ENCODE data around the gene CIZ1. TPM values are rescaled to one million over a fixed set of nuclear protein-coding genes. Genes with fewer than 3 reads are reported as not detected.

CIZ1 gene
- total and polyA plus RNA-seq, 10 of the 15 experiments (the other 5 are each of a cell fraction or from before 2014, with no cell fraction given) = 1.8 to 91.6 (median 35.4) TPM

GRCh38 chr9:128218518-128219389 lies 27.4 kb upstream of the CIZ1 start (continued):
- TF ChIP-seq, protein P1, sequence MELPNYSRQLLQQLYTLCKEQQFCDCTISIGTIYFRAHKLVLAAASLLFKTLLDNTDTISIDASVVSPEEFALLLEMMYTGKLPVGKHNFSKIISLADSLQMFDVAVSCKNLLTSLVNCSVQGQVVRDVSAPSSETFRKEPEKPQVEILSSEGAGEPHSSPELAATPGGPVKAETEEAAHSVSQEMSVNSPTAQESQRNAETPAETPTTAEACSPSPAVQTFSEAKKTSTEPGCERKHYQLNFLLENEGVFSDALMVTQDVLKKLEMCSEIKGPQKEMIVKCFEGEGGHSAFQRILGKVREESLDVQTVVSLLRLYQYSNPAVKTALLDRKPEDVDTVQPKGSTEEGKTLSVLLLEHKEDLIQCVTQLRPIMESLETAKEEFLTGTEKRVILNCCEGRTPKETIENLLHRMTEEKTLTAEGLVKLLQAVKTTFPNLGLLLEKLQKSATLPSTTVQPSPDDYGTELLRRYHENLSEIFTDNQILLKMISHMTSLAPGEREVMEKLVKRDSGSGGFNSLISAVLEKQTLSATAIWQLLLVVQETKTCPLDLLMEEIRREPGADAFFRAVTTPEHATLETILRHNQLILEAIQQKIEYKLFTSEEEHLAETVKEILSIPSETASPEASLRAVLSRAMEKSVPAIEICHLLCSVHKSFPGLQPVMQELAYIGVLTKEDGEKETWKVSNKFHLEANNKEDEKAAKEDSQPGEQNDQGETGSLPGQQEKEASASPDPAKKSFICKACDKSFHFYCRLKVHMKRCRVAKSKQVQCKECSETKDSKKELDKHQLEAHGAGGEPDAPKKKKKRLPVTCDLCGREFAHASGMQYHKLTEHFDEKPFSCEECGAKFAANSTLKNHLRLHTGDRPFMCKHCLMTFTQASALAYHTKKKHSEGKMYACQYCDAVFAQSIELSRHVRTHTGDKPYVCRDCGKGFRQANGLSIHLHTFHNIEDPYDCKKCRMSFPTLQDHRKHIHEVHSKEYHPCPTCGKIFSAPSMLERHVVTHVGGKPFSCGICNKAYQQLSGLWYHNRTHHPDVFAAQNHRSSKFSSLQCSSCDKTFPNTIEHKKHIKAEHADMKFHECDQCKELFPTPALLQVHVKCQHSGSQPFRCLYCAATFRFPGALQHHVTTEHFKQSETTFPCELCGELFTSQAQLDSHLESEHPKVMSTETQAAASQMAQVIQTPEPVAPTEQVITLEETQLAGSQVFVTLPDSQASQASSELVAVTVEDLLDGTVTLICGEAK (IDR thresholded peaks at IDR 0.05; ENCODE audit: borderline replicate concordance) = no peak
- TF ChIP-seq SMARCA5 (IDR thresholded peaks at IDR 0.05) (no peak), ELK1 (IDR thresholded peaks at IDR 0.05; ENCODE audit: low read depth, low read length) (0 out of 2 replicates have a peak, but pooled peaks have one; percentile 17), ZBED1 (IDR thresholded peaks at IDR 0.05; ENCODE audit: borderline replicate concordance) (no peak), YY1 (IDR thresholded peaks at IDR 0.05; ENCODE audit: low read depth, low read length) (no peak), SKIL (IDR thresholded peaks at IDR 0.05; ENCODE audit: low read depth, poor library complexity, severe bottlenecking) (no peak), CBX3 (IDR thresholded peaks at IDR 0.05; ENCODE audit: borderline replicate concordance, low read depth) (no peak), MYB (IDR thresholded peaks at IDR 0.05; ENCODE audit: borderline replicate concordance, low read depth, low read length) (no peak), POLR2AphosphoS5 (IDR thresholded peaks at IDR 0.05; ENCODE audit: low read length) (no peak), JUND (IDR thresholded peaks at IDR 0.05; ENCODE audit: low read depth, low read length) (no peak), IRF3 (IDR thresholded peaks at IDR 0.05) (no peak), SUZ12 (IDR thresholded peaks at IDR 0.05; ENCODE audit: unreplicated experiment) (no peak), TAF1 (IDR thresholded peaks at IDR 0.05; ENCODE audit: borderline replicate concordance, low read depth, low read length) (no peak), ZNF384 (IDR thresholded peaks at IDR 0.05; ENCODE audit: borderline replicate concordance, low read depth, low read length) (no peak), CBX5 (IDR thresholded peaks at IDR 0.05; ENCODE audit: low read depth) (no peak)
- TF ChIP-seq, protein P2, sequence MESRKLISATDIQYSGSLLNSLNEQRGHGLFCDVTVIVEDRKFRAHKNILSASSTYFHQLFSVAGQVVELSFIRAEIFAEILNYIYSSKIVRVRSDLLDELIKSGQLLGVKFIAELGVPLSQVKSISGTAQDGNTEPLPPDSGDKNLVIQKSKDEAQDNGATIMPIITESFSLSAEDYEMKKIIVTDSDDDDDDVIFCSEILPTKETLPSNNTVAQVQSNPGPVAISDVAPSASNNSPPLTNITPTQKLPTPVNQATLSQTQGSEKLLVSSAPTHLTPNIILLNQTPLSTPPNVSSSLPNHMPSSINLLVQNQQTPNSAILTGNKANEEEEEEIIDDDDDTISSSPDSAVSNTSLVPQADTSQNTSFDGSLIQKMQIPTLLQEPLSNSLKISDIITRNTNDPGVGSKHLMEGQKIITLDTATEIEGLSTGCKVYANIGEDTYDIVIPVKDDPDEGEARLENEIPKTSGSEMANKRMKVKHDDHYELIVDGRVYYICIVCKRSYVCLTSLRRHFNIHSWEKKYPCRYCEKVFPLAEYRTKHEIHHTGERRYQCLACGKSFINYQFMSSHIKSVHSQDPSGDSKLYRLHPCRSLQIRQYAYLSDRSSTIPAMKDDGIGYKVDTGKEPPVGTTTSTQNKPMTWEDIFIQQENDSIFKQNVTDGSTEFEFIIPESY (IDR thresholded peaks at IDR 0.05) = no peak
- TF ChIP-seq, protein P3, sequence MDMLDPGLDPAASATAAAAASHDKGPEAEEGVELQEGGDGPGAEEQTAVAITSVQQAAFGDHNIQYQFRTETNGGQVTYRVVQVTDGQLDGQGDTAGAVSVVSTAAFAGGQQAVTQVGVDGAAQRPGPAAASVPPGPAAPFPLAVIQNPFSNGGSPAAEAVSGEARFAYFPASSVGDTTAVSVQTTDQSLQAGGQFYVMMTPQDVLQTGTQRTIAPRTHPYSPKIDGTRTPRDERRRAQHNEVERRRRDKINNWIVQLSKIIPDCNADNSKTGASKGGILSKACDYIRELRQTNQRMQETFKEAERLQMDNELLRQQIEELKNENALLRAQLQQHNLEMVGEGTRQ (IDR thresholded peaks at IDR 0.05; ENCODE audit: borderline replicate concordance, low read depth, low read length) = no peak
